OCI-LY3 (cell line): ENCODE data around the gene PCDHGA7.

Experiments used
- EZH2phosphoT487 ChIP-seq: fragments of 200-600 bp; shearing (Covaris generic); IDR thresholded peaks from 2 replicates; pipeline ENCODE4 v1.6.1; 2018; ENCODE audit warnings: antibody characterized with exemption, mixed run types, low read depth
- TF ChIP-seq, protein P1 (sequence below): fragments of 200-600, 300-600 bp; sonication (generic); IDR thresholded peaks from 2 replicates; pipeline ENCODE4 v1.5.1; 2014; ENCODE audit warnings: antibody characterized with exemption, low read length, low read depth

DNA sequence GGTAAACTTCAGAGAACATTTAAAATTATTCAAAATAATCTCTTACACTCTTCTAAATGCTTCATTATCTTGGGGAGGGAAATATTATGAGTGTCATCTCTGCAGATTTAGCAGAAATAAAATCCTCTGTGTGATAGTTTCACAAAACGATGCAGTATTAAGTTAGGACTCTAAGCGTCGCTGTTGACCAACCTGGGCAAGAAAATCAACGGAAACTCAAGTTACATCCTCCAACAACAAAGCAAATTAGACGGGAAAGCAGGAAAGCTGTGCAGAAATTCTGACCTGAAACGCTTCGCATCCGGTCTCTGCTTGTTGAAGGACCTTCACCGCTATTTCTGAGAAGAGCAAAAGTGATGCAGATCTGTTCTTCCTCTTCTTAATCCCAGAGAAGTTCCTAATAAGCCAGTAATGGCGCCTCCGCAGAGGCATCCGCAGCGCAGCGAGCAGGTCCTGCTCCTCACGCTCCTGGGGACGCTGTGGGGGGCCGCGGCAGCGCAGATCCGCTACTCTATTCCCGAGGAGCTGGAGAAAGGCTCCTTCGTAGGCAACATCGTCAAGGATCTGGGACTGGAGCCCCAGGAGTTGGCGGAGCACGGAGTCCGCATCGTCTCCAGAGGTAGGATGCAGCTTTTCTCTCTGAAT is 8.7 kb upstream of the PCDHGA7 start, which contains the start of gene PCDHGA6:
- TF ChIP-seq, protein P1, sequence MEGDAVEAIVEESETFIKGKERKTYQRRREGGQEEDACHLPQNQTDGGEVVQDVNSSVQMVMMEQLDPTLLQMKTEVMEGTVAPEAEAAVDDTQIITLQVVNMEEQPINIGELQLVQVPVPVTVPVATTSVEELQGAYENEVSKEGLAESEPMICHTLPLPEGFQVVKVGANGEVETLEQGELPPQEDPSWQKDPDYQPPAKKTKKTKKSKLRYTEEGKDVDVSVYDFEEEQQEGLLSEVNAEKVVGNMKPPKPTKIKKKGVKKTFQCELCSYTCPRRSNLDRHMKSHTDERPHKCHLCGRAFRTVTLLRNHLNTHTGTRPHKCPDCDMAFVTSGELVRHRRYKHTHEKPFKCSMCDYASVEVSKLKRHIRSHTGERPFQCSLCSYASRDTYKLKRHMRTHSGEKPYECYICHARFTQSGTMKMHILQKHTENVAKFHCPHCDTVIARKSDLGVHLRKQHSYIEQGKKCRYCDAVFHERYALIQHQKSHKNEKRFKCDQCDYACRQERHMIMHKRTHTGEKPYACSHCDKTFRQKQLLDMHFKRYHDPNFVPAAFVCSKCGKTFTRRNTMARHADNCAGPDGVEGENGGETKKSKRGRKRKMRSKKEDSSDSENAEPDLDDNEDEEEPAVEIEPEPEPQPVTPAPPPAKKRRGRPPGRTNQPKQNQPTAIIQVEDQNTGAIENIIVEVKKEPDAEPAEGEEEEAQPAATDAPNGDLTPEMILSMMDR, result no peak
- no peak for TF ChIP-seq EZH2phosphoT487
